Neutrophil (primary cell): ENCODE results near the gene RNF166.
A peak's percentile ranks its signal among the peaks of the same experiment; 100 is the strongest.

ENCODE experiments used
- H3K27ac ChIP-seq: fragments of 200-600 bp; sonication (generic); 2 replicates; pipeline ENCODE4 v1.5.1; 2016; ENCODE audit warnings: mild to moderate bottlenecking, moderate library complexity
- H3K27me3 ChIP-seq: fragments of 200-600 bp; sonication (generic); 2 replicates; pipeline ENCODE4 v1.6.0; 2016; ENCODE audit warnings: mild to moderate bottlenecking
- H3K36me3 ChIP-seq: fragments of 200-600 bp; sonication (generic); 2 replicates; pipeline ENCODE4 v1.5.1; 2017
- H3K4me1 ChIP-seq, 2 experiments: fragments of 200-600 bp in 1 of 2; sonication (generic) in 1 of 2; 1 replicate in 1 of 2; 2 replicates in 1 of 2; pipeline versions ENCODE4 v1.5.1 to v1.6.1; 2013 to 2016; ENCODE audit warnings: low read depth in 1 of 2, low read length in 1 of 2, mild to moderate bottlenecking in 1 of 2, moderate library complexity in 1 of 2; ENCODE audit not compliant: control insufficient read depth in 1 of 2, insufficient read depth in 1 of 2
- H3K4me3 ChIP-seq, 2 experiments: fragments of 200-600 bp in 1 of 2; sonication (generic) in 1 of 2; 1 replicate in 1 of 2; 2 replicates in 1 of 2; pipeline ENCODE4 v1.5.1; 2013 to 2016; ENCODE audit warnings: low read depth in 1 of 2, low read length in 1 of 2, mild to moderate bottlenecking in 1 of 2, moderate library complexity in 1 of 2
- H3K9me3 ChIP-seq: fragments of 200-600 bp; sonication (generic); 2 replicates; pipeline ENCODE4 v1.5.1; 2016
- CTCF ChIP-seq: fragments of 200-600 bp; sonication (generic); IDR thresholded peaks from 2 replicates; pipeline ENCODE4 v1.5.1; 2016; ENCODE audit warnings: antibody characterized with exemption

The RNF166 gene

GRCh38 chr16:88688013-88688778, 18.0 kb downstream of the RNF166 start:
- Histone ChIP-seq H3K27ac (no peak overlapping the region), H3K4me1 (peaks cover 61 to 79% of the 10 kb centered on the region in 2 experiments), H3K4me3 (no peak overlapping the region), H3K9me3 (no peaks in the 10 kb centered on the region), H3K27me3 (peaks cover 16% of the 10 kb centered on the region), H3K36me3 (no peaks in the 10 kb centered on the region)
- no peak for TF ChIP-seq CTCF

- Histone ChIP-seq H3K9me3 (no peaks in the 10 kb centered on the region), H3K4me3 (no peak overlapping the region), H3K27ac (no peak overlapping the region), H3K27me3 (peaks cover 16% of the 10 kb centered on the region), H3K36me3 (no peaks in the 10 kb centered on the region), H3K4me1 (peaks cover 56 to 79% of the 10 kb centered on the region in 2 experiments)
- TF ChIP-seq CTCF = no peak
These were observed 18.6 kb downstream of the RNF166 start for GRCh38 chr16:88687676-88688012.

GRCh38 chr16:88687254-88687576, 19.0 kb downstream of the RNF166 start:
- Histone ChIP-seq H3K27me3 (peaks cover 16% of the 10 kb centered on the region), H3K9me3 (no peaks in the 10 kb centered on the region), H3K27ac (peak overlapping the region; percentile 87), H3K36me3 (no peaks in the 10 kb centered on the region), H3K4me3 (peak overlapping the region in 1 of 2 experiments; percentile 96), H3K4me1 (peaks cover 56 to 79% of the 10 kb centered on the region in 2 experiments)
- no peak for TF ChIP-seq CTCF

- peak within 1 kb of the TSS; percentile 87 for H3K27ac ChIP-seq
- TF ChIP-seq CTCF = peak; percentile 35
- peaks cover 56 to 79% of the 10 kb centered on the region in 2 experiments for H3K4me1 ChIP-seq
- peaks cover 1% of the 10 kb centered on the region for H3K36me3 ChIP-seq
- peaks cover 16% of the 10 kb centered on the region for H3K27me3 ChIP-seq
- H3K9me3 ChIP-seq = no peaks in the 10 kb centered on the region
- peak within 1 kb of the TSS; percentile 88 to 96 for H3K4me3 ChIP-seq
These were observed 19.6 kb downstream of the RNF166 start, which contains the start of gene SNAI3 for GRCh38 chr16:88686439-88687253. SNAI3 (minus strand) TSS chr16:88686507; CDS start chr16:88686406, 101 bp downstream.

- H3K4me1 ChIP-seq = peaks cover 56 to 79% of the 10 kb centered on the region in 2 experiments
- peak overlapping the region; percentile 87 for H3K27ac ChIP-seq
- peaks cover 16% of the 10 kb centered on the region for H3K27me3 ChIP-seq
- TF ChIP-seq CTCF = no peak
- H3K4me3 ChIP-seq = peak overlapping the region; percentile 88 to 96
- H3K9me3 ChIP-seq = no peaks in the 10 kb centered on the region
- peaks cover 7% of the 10 kb centered on the region for H3K36me3 ChIP-seq
These were observed 20.2 kb downstream of the RNF166 start for GRCh38 chr16:88686062-88686438.
